IMR-90 (cell line): ENCODE data around the gene VWA7. TPM values are rescaled to one million over a fixed set of nuclear protein-coding genes. Genes with fewer than 3 reads are reported as not detected.
A peak's percentile ranks its signal among the peaks of the same experiment; 100 is the strongest.

Experiments used
- ATAC-seq: fragments of 200-7000 bp; cut with Tn5 transposase; 2 replicates; pipeline ENCODE4 v1.9.1; 2020; ENCODE audit warnings: low read depth, mild to moderate bottlenecking, moderate library complexity
- BruUV-seq: library from RNA; stranded (reverse); fragments of 400-500 nt; replicated peaks from 2 replicates; lab custom pipeline; 2021; lab: Mats Ljungman, UMichigan
- CTCF ChIA-PET: fragments of 300-600 bp; formaldehyde crosslinking; extraction: SDS; loops from one replicate; lab custom pipeline; 2021; ENCODE audit warnings: antibody characterized with exemption; lab: Yijun Ruan, JAX
- POLR2A ChIA-PET: fragments of 300-600 bp; sonication (Branson Sonifier 250); formaldehyde crosslinking; loops from one replicate; lab custom pipeline; 2022; ENCODE audit warnings: antibody characterized with exemption; ENCODE audit not compliant: unreplicated experiment; lab: Charles Lee
- DNase-seq: peaks from one replicate; pipeline ENCODE4 v3.0.0; 2013
- H2AFZ ChIP-seq: replicated peaks from 2 replicates; pipeline ENCODE3; 2013; ENCODE audit warnings: low read length, mild to moderate bottlenecking; ENCODE audit not compliant: poor library complexity
- H2AK5ac ChIP-seq: 2 replicates; pipeline ENCODE4 v1.6.1; 2013; ENCODE audit warnings: low read depth, low read length, inconsistent platforms
- H2AK9ac ChIP-seq: replicated peaks from 2 replicates; pipeline ENCODE3; 2013; ENCODE audit warnings: mild to moderate bottlenecking, low read depth, low read length, moderate library complexity; ENCODE audit not compliant: poor library complexity
- H2BK120ac ChIP-seq: 2 replicates; pipeline ENCODE4 v1.6.1; 2013; ENCODE audit warnings: low read depth, low read length, inconsistent platforms
- H2BK15ac ChIP-seq: 3 replicates; pipeline ENCODE4 v1.6.1; 2013; ENCODE audit warnings: low read depth, low read length, inconsistent platforms
- H2BK20ac ChIP-seq: 2 replicates; pipeline ENCODE4 v1.6.1; 2013; ENCODE audit warnings: low read depth, mild to moderate bottlenecking, inconsistent platforms, low read length, moderate library complexity
- H2BK5ac ChIP-seq: 2 replicates; pipeline ENCODE4 v1.6.1; 2013; ENCODE audit warnings: mild to moderate bottlenecking, low read depth, low read length, inconsistent platforms; ENCODE audit not compliant: poor library complexity, severe bottlenecking
- H3K14ac ChIP-seq: replicated peaks from 2 replicates; pipeline ENCODE4 v1.6.1; 2013; ENCODE audit warnings: low read depth, low read length, inconsistent platforms
- H3K18ac ChIP-seq: 2 replicates; pipeline ENCODE4 v1.6.1; 2013; ENCODE audit warnings: low read depth, low read length, control low read depth
- H3K23ac ChIP-seq: 2 replicates; pipeline ENCODE4 v1.6.1; 2013; ENCODE audit warnings: low read depth, low read length, inconsistent platforms
- H3K27ac ChIP-seq: 2 replicates; pipeline ENCODE4 v1.5.1; 2013; ENCODE audit warnings: mild to moderate bottlenecking, control low read depth, low read length; ENCODE audit not compliant: insufficient read depth
- H3K27me3 ChIP-seq: 2 replicates; pipeline ENCODE4 v1.6.1; 2013; ENCODE audit warnings: low read length; ENCODE audit not compliant: control insufficient read depth, insufficient read depth
- H3K36me3 ChIP-seq: 2 replicates; pipeline ENCODE4 v1.6.1; 2013; ENCODE audit warnings: low read length, mixed read lengths; ENCODE audit not compliant: control insufficient read depth, insufficient read depth
- H3K4ac ChIP-seq: 2 replicates; pipeline ENCODE4 v1.6.1; 2013; ENCODE audit warnings: low read depth, low read length, inconsistent platforms
- H3K4me1 ChIP-seq: 2 replicates; pipeline ENCODE4 v1.6.1; 2013; ENCODE audit warnings: low read length, mixed read lengths; ENCODE audit not compliant: control insufficient read depth, insufficient read depth
- H3K4me2 ChIP-seq: 2 replicates; pipeline ENCODE4 v1.6.1; 2013; ENCODE audit warnings: low read depth, mild to moderate bottlenecking, control low read depth, low read length, moderate library complexity
- H3K4me3 ChIP-seq: 2 replicates; pipeline ENCODE4 v1.5.1; 2013; ENCODE audit warnings: low read depth, mild to moderate bottlenecking, control low read depth, low read length, moderate library complexity; ENCODE audit not compliant: insufficient read depth
- H3K56ac ChIP-seq: 2 replicates; pipeline ENCODE4 v1.6.1; 2013; ENCODE audit warnings: low read length, inconsistent platforms; ENCODE audit not compliant: insufficient read depth; ENCODE audit errors: extremely low read depth
- H3K79me1 ChIP-seq, 2 experiments: 2 replicates each; pipeline ENCODE4 v1.6.1; 2013; ENCODE audit warnings: low read length in 2 of 2, inconsistent platforms in 1 of 2, low read depth in 1 of 2
- H3K9ac ChIP-seq: 2 replicates; pipeline ENCODE4 v1.6.1; 2013; ENCODE audit warnings: low read depth, low read length, control low read depth
- H3K9me1 ChIP-seq: 2 replicates; pipeline ENCODE4 v1.6.1; 2013; ENCODE audit warnings: low read length, inconsistent platforms; ENCODE audit not compliant: insufficient read depth
- H3K9me3 ChIP-seq: 2 replicates; pipeline ENCODE4 v1.6.1; 2013; ENCODE audit warnings: low read length; ENCODE audit not compliant: control insufficient read depth, insufficient read depth
- H4K20me1 ChIP-seq: 2 replicates; pipeline ENCODE4 v1.6.1; 2013; ENCODE audit warnings: low read length, inconsistent platforms; ENCODE audit not compliant: insufficient read depth
- H4K5ac ChIP-seq: 2 replicates; pipeline ENCODE4 v1.6.1; 2013; ENCODE audit warnings: mild to moderate bottlenecking, low read depth, low read length, control low read depth
- H4K8ac ChIP-seq, 2 experiments: 2 replicates each; pipeline ENCODE4 v1.6.1; 2013; ENCODE audit warnings: low read depth in 2 of 2, low read length in 2 of 2, control low read depth in 1 of 2, inconsistent platforms in 1 of 2
- H4K91ac ChIP-seq: 2 replicates; pipeline ENCODE4 v1.6.1; 2013; ENCODE audit warnings: low read depth, low read length, inconsistent platforms; ENCODE audit not compliant: insufficient read depth
- BHLHE40 ChIP-seq: fragments of 150-350 bp; IDR thresholded peaks from 2 replicates; pipeline ENCODE4 v1.6.1; 2016; ENCODE audit warnings: mild to moderate bottlenecking, low read depth, low read length
- CEBPB ChIP-seq: IDR thresholded peaks from 2 replicates; pipeline ENCODE4 v1.6.1; 2012; ENCODE audit warnings: low read depth, low read length, improper control_type of control experiment
- CHD1 ChIP-seq: IDR thresholded peaks from 2 replicates; pipeline ENCODE4 v1.6.1; 2012; ENCODE audit warnings: low read depth, low read length, improper control_type of control experiment
- ELK1 ChIP-seq: fragments of 150-350 bp; IDR thresholded peaks from 2 replicates; pipeline ENCODE4 v1.6.1; 2016; ENCODE audit warnings: low read depth, mild to moderate bottlenecking, low read length, moderate library complexity, borderline replicate concordance
- FOS ChIP-seq: fragments of 150-350 bp; IDR thresholded peaks from 2 replicates; pipeline ENCODE4 v1.6.1; 2016; ENCODE audit warnings: low read depth, low read length
- MAFK ChIP-seq: IDR thresholded peaks from 2 replicates; pipeline ENCODE4 v1.6.1; 2012; ENCODE audit warnings: low read depth, low read length, improper control_type of control experiment
- MAZ ChIP-seq: IDR thresholded peaks from 2 replicates; pipeline ENCODE4 v1.6.1; 2012; ENCODE audit warnings: low read depth, mild to moderate bottlenecking, low read length, improper control_type of control experiment, moderate library complexity, borderline replicate concordance
- MXI1 ChIP-seq: IDR thresholded peaks from 2 replicates; pipeline ENCODE4 v1.6.1; 2012; ENCODE audit warnings: low read depth, mild to moderate bottlenecking, low read length, moderate library complexity, borderline replicate concordance
- NFE2L2 ChIP-seq: fragments of 150-350 bp; IDR thresholded peaks from 2 replicates; pipeline ENCODE4 v1.6.1; 2016; ENCODE audit warnings: low read depth, mild to moderate bottlenecking, low read length
- POLR2A ChIP-seq: IDR thresholded peaks from 2 replicates; pipeline ENCODE4 v1.6.1; 2012; ENCODE audit warnings: mild to moderate bottlenecking, low read depth, low read length
- RAD21 ChIP-seq: IDR thresholded peaks from 2 replicates; pipeline ENCODE4 v1.6.1; 2012; ENCODE audit warnings: low read length, improper control_type of control experiment
- RCOR1 ChIP-seq: IDR thresholded peaks from 2 replicates; pipeline ENCODE4 v1.6.1; 2012; ENCODE audit warnings: mild to moderate bottlenecking, low read length, improper control_type of control experiment; ENCODE audit not compliant: insufficient replicate concordance
- RFX5 ChIP-seq: IDR thresholded peaks from 2 replicates; pipeline ENCODE4 v1.8.0; 2012; ENCODE audit warnings: low read depth, mild to moderate bottlenecking, low read length, moderate library complexity
- SMC3 ChIP-seq: fragments of 150-350 bp; IDR thresholded peaks from 2 replicates; pipeline ENCODE4 v1.6.1; 2016; ENCODE audit warnings: low read depth, mild to moderate bottlenecking, antibody characterized with exemption, low read length, moderate library complexity
- USF2 ChIP-seq: fragments of 150-350 bp; IDR thresholded peaks from 2 replicates; pipeline ENCODE4 v1.6.1; 2017; ENCODE audit warnings: mild to moderate bottlenecking, antibody characterized with exemption, low read length, low read depth
- WGBS, 2 experiments: methylation state at CpG; one replicate each; pipeline versions ENCODE4 v1.1.5 to v1.1.7; 2013; ENCODE audit warnings: missing lambda C conversion rate in 2 of 2; ENCODE audit not compliant: insufficient read length in 1 of 2; ENCODE audit errors: extremely low coverage in 2 of 2; 5-methylcytosine and 5-hydroxymethylcytosine counted together
- dilution Hi-C: fragments of 300-500 bp; cut with HindIII; formaldehyde crosslinking; loops from one replicate; pipeline ENCODE4 v1.14.3; 2018; ENCODE audit warnings: low sequenced_read_pairs; ENCODE audit not compliant: unreplicated experiment
- in situ Hi-C: fragments of 300-500 bp; cut with MboI; formaldehyde crosslinking; loops from 3 replicates; pipeline ENCODE4 v1.14.3; 2019; ENCODE audit warnings: low sequenced_read_pairs, inconsistent platforms, mixed read lengths
- intact Hi-C: fragments of 100-400 bp; cut with micrococcal nuclease; formaldehyde crosslinking; loops from 2 replicates; pipeline ENCODE4 v1.10.0; 2022
- polyA plus RNA-seq, 3 experiments: library from polyadenylated mRNA; depleted of rRNA; stranded (reverse); fragments of >200 nt; gene quantifications; 2 replicates each; pipeline ENCODE4 v1.2.3, GENCODE V29; 2012; ENCODE audit warnings: low replicate concordance in 1 of 3
- total RNA-seq: library from RNA; depleted of rRNA; stranded (reverse); fragments of >200 nt; gene quantifications from 2 replicates; pipeline ENCODE4 v1.2.3, GENCODE V29; 2012
- TF ChIP-seq, protein P1 (sequence below): conservative IDR thresholded peaks from 2 replicates; pipeline ENCODE4 v1.5.1; 2012; ENCODE audit warnings: mild to moderate bottlenecking, low read depth, low read length, improper control_type of control experiment

Gene VWA7
- total and polyA plus RNA-seq, 2 of the 4 experiments (the other 2 are of a cell fraction), result under 0.01 to 1.4 TPM

- H3K27me3 ChIP-seq, result no peaks in the 10 kb centered on the region
- H3K9me3 ChIP-seq, result no peaks in the 10 kb centered on the region
- no peak overlapping the region for H3K18ac ChIP-seq
- H2BK120ac ChIP-seq, result no peak overlapping the region
- no peak overlapping the region for H2AFZ ChIP-seq
- no peak overlapping the region for H3K56ac ChIP-seq
- ChIA-PET CTCF (no interaction called here), POLR2A (no interaction called here)
- no peak overlapping the region for H3K9ac ChIP-seq
- no peak overlapping the region for H3K4me2 ChIP-seq
- H4K8ac ChIP-seq, result no peak overlapping the region
- H2BK15ac ChIP-seq, result no peak overlapping the region
- no peaks in the 10 kb centered on the region for H3K79me1 ChIP-seq
- no TSS peak for BruUV-seq
- intact Hi-C loops, result loop anchor here (1.0 kb wide), 1 partner anchor 58 kb away; no protein-coding TSS in a partner anchor
- H3K23ac ChIP-seq, result no peak overlapping the region
- DNase-seq (peak; percentile 53), ATAC-seq (no peak)
- dilution Hi-C loops, result no loop called here
- no peak overlapping the region for H3K27ac ChIP-seq
- H3K9me1 ChIP-seq, result peaks cover 6% of the 10 kb centered on the region; the same call in 1 of the 2 replicates
- no peak overlapping the region for H2BK20ac ChIP-seq
- no peak overlapping the region for H2AK5ac ChIP-seq
- no peak overlapping the region for H3K14ac ChIP-seq
- no peak overlapping the region for H2BK5ac ChIP-seq
- TF ChIP-seq MXI1 (no peak), CHD1 (no peak), FOS (no peak), BHLHE40 (0 out of 2 replicates have a peak, but pooled peaks have one; percentile 10), MAZ (no peak), MAFK (no peak), NFE2L2 (no peak), RFX5 (no peak), CEBPB (no peak), USF2 (peak; percentile 39; the same call in 1 of the 2 replicates), RAD21 (no peak), POLR2A (no peak), RCOR1 (no peak), ELK1 (no peak), SMC3 (no peak)
- TF ChIP-seq, protein P1, sequence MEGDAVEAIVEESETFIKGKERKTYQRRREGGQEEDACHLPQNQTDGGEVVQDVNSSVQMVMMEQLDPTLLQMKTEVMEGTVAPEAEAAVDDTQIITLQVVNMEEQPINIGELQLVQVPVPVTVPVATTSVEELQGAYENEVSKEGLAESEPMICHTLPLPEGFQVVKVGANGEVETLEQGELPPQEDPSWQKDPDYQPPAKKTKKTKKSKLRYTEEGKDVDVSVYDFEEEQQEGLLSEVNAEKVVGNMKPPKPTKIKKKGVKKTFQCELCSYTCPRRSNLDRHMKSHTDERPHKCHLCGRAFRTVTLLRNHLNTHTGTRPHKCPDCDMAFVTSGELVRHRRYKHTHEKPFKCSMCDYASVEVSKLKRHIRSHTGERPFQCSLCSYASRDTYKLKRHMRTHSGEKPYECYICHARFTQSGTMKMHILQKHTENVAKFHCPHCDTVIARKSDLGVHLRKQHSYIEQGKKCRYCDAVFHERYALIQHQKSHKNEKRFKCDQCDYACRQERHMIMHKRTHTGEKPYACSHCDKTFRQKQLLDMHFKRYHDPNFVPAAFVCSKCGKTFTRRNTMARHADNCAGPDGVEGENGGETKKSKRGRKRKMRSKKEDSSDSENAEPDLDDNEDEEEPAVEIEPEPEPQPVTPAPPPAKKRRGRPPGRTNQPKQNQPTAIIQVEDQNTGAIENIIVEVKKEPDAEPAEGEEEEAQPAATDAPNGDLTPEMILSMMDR, result no peak
- no peak overlapping the region for H4K5ac ChIP-seq
- H4K91ac ChIP-seq, result no peak overlapping the region
- no peaks in the 10 kb centered on the region for H3K36me3 ChIP-seq
- in situ Hi-C loops, result no loop called here
- H3K4me1 ChIP-seq, result peaks cover 4% of the 10 kb centered on the region
- H4K20me1 ChIP-seq, result no peaks in the 10 kb centered on the region
- no peak overlapping the region for H3K4me3 ChIP-seq
- no peak overlapping the region for H2AK9ac ChIP-seq
- WGBS, 2 experiments, result no CpG with 5 or more reads among the region's 4 CpGs
- H3K4ac ChIP-seq, result no peak overlapping the region
These were observed 5.2 kb downstream of the VWA7 start for GRCh38 chr6:31771992-31772358.
